Body of pancreas (tissue), 4 donors: ENCODE measurements around the gene CAPN10. TPM values are rescaled to one million over a fixed set of nuclear protein-coding genes. Genes with fewer than 3 reads are reported as not detected.

Experiments used
- ATAC-seq: fragments of 150-250 bp; one replicate; pipeline ENCODE4 v1.9.1; 2016
- DNase-seq, 4 donors: peaks; one replicate each; pipeline ENCODE4 v3.0.0-alpha.2; 2019
- H3K27ac ChIP-seq, 4 donors: fragments of 200-600 bp; sonication (generic); 1 replicate in 3 of 4; 2 replicates in 1 of 4; pipeline versions ENCODE4 v1.5.1 to v1.6.1; 2016 to 2019; ENCODE audit warnings: mild to moderate bottlenecking in 1 of 4, mixed read lengths in 1 of 4, moderate library complexity in 1 of 4
- H3K27me3 ChIP-seq, 2 donors: fragments of 200-600 bp; sonication (generic); one replicate each; pipeline ENCODE4 v1.6.0; 2016; ENCODE audit warnings: mild to moderate bottlenecking in 1 of 2
- H3K36me3 ChIP-seq, 2 donors: fragments of 200-600 bp; sonication (generic); replicated peaks in 1 of 2; 2 replicates each; pipeline ENCODE4 v1.5.1; 2016; ENCODE audit warnings: low read depth in 2 of 2; ENCODE audit not compliant: insufficient read depth in 1 of 2
- H3K4me1 ChIP-seq: fragments of 200-600 bp; sonication (generic); one replicate; pipeline ENCODE4 v1.6.0; 2016
- H3K4me3 ChIP-seq, 2 donors: fragments of 200-600 bp; sonication (generic); 1 replicate in 1 of 2; 2 replicates in 1 of 2; pipeline ENCODE4 v1.5.1; 2016 to 2019
- H3K9me3 ChIP-seq, 3 donors: fragments of 200-600 bp; sonication (generic); 1 replicate in 2 of 3; 2 replicates in 1 of 3; pipeline ENCODE4 v1.5.1; 2016
- CTCF ChIP-seq, 7 experiments: fragments of 450-650 bp in 4 of 7; fragments of 200-600 bp in 3 of 7; sonication (generic) in 3 of 7; IDR thresholded peaks; one replicate each; pipeline ENCODE4 v1.5.1; 2016 to 2019; ENCODE audit warnings: antibody characterized with exemption in 7 of 7
- POLR2A ChIP-seq, 3 donors: fragments of 450-650 bp; IDR thresholded peaks; one replicate each; pipeline ENCODE4 v1.6.1; 2016; ENCODE audit warnings: antibody characterized with exemption in 3 of 3, mild to moderate bottlenecking in 2 of 3
- WGBS, 2 donors: methylation state at CpG; one replicate each; pipeline ENCODE4 v1.1.5; 2017; 5-methylcytosine and 5-hydroxymethylcytosine counted together
- intact Hi-C: fragments of 100-400 bp; cut with DNase I; formaldehyde crosslinking; loops from one replicate; pipeline ENCODE4 v1.15.1; 2023
- total RNA-seq, 2 donors: library from RNA; depleted of rRNA; stranded (reverse); fragments of >200 nt; gene quantifications; one replicate each; pipeline ENCODE4 v1.1.0, GENCODE V29; 2016

The CAPN10 gene
- total RNA-seq, 2 donors from 2014 or later, result 16.3 to 34.3 TPM

- Histone ChIP-seq H3K36me3 (no peaks in the 10 kb centered on the region), H3K27me3 (no peaks in the 10 kb centered on the region), H3K27ac (peak overlapping the region in 1 of 4 donors; percentile 47), H3K9me3 (no peaks in the 10 kb centered on the region), H3K4me3 (no peak overlapping the region), H3K4me1 (peaks cover 9% of the 10 kb centered on the region)
- intact Hi-C loops, result no loop called here
- ATAC-seq, result no peak
- peak in 1 of 4 donors; percentile 10 for DNase-seq
- TF ChIP-seq POLR2A (IDR thresholded peaks at IDR 0.05) (no peak), CTCF (IDR thresholded peaks at IDR 0.05) (no peak)
- WGBS, 2 donors, result 77 to 89% methylated on average over 14 to 19 of the region's 19 CpGs
Observed at GRCh38 chr2:240604939-240605716, 18.6 kb downstream of the CAPN10 start.

DNA sequence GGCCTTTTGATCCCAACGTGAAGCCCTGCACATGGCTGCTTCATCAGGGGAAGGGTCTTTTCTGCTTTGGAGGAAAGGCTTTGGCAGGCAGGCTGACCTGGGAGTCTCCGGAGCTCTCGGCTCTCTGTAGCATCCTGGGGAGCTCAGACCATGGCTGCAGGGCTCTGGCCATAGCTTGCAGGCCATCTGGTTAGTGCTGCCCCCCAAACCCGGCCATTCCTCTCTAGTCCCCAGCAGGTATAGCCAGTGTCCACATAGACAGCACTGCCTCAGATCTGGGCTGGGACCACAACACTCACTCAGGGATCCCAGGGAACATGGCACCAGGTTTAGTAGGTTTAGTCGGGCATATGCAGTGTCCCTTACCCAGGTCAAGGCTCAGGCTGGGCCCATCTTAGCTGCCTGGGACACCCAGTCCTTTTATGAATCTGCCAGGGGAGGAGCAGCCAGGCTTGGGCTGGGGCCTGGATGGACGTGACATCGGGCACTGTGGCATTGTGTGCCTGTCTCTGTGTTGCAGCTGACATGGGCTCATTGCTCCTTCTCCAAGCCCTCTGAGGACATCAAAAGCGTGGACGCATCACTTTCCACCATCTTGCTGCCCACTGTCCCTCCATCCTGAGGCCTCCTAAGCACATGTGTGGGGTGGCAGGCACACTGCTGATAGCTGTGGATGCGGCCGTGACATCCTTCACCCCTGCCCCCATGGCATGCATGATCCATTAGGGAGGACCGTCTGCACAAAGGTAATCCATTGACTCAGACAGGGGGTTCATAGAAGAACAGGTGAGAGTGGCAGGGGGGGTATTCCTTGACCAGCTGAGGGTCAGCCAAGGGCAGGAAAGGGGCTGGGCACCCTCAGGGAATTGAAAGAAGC lies 19.6 kb downstream of the CAPN10 start:
- no peak overlapping the region for H3K27ac ChIP-seq
- 88 to 92% methylated on average over 3 to 12 of the region's 12 CpGs for WGBS, 2 donors
- no peak for TF ChIP-seq POLR2A (IDR thresholded peaks at IDR 0.05)
- no peak for TF ChIP-seq CTCF (IDR thresholded peaks at IDR 0.05)
- H3K9me3 ChIP-seq, result no peaks in the 10 kb centered on the region
- ATAC-seq, result no peak
- peak in 2 of 4 donors; percentile 0 to 4 for DNase-seq
- H3K36me3 ChIP-seq, result no peaks in the 10 kb centered on the region
- intact Hi-C loops, result no loop called here
- peaks cover 9% of the 10 kb centered on the region for H3K4me1 ChIP-seq
- H3K27me3 ChIP-seq, result no peaks in the 10 kb centered on the region
- H3K4me3 ChIP-seq, result no peak overlapping the region

DNA sequence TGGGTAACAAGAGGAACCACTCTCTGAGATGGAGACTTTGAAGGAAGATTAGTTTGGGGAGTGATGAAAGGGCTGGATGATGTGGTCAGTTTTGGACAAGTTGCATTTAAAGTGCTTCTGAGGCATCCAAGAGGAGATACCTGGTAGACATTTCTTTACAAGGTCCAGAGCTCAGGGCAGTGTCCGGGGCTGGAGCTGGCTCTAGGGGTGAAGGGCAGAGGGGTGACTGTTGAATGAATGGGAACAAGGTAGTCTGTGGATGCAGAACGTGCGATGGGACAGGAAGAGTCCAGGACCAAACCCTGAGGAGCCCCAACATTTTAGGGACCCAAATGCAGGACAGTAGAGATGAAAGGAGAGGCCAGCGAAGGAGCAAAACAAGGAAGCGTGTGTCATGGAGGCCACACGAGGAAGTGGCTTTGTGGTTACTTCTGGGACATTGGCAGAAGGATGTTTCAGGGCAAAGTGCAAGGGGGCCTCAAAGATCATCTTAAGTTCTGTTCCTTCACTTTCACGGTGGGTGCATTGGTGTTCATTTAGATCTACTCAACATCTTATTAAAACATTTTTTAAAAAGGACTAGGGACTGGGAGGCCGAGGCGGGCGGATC lies 25.2 kb downstream of the CAPN10 start:
- TF ChIP-seq CTCF (IDR thresholded peaks at IDR 0.05) (no peak), POLR2A (IDR thresholded peaks at IDR 0.05) (no peak)
- Histone ChIP-seq H3K9me3 (no peaks in the 10 kb centered on the region), H3K4me1 (no peaks in the 10 kb centered on the region), H3K27ac (no peak overlapping the region), H3K36me3 (no peaks in the 10 kb centered on the region), H3K27me3 (no peaks in the 10 kb centered on the region), H3K4me3 (no peak overlapping the region)
- DNase-seq (peak in 2 of 4 donors; percentile 2 to 4), ATAC-seq (no peak)
- WGBS, 2 donors, result 82 to 90% methylated on average over 10 of the region's 10 CpGs
- intact Hi-C loops, result no loop called here

GRCh38 chr2:240613781-240614180 lies 27.2 kb downstream of the CAPN10 start:
- intact Hi-C loops, result no loop called here
- WGBS, 2 donors, result 90 to 92% methylated on average over 4 of the region's 4 CpGs

More at GRCh38 chr2:240613781-240614180, 27.2 kb downstream of the CAPN10 start:
- Histone ChIP-seq H3K36me3 (no peaks in the 10 kb centered on the region), H3K27me3 (no peaks in the 10 kb centered on the region), H3K4me3 (no peak overlapping the region), H3K4me1 (no peaks in the 10 kb centered on the region), H3K9me3 (no peaks in the 10 kb centered on the region), H3K27ac (no peak overlapping the region)
- ATAC-seq (no peak), DNase-seq (no peak)
- TF ChIP-seq POLR2A (IDR thresholded peaks at IDR 0.05) (no peak), CTCF (IDR thresholded peaks at IDR 0.05) (no peak)
